Measurements from ENCODE around the gene YIF1A.

- TF ChIP-seq CTCF (IDR thresholded peaks at IDR 0.05; ENCODE audit: low read depth, low read length, missing input control) (no peak), ATF3 (IDR thresholded peaks at IDR 0.05) (no peak), FOXA2 (IDR thresholded peaks at IDR 0.05) (no peak), REST (IDR thresholded peaks at IDR 0.05) (no peak), RXRA (IDR thresholded peaks at IDR 0.05) (peak in 1 of 2 donors; percentile 32)
- TF ChIP-seq, protein P1, sequence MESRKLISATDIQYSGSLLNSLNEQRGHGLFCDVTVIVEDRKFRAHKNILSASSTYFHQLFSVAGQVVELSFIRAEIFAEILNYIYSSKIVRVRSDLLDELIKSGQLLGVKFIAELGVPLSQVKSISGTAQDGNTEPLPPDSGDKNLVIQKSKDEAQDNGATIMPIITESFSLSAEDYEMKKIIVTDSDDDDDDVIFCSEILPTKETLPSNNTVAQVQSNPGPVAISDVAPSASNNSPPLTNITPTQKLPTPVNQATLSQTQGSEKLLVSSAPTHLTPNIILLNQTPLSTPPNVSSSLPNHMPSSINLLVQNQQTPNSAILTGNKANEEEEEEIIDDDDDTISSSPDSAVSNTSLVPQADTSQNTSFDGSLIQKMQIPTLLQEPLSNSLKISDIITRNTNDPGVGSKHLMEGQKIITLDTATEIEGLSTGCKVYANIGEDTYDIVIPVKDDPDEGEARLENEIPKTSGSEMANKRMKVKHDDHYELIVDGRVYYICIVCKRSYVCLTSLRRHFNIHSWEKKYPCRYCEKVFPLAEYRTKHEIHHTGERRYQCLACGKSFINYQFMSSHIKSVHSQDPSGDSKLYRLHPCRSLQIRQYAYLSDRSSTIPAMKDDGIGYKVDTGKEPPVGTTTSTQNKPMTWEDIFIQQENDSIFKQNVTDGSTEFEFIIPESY (IDR thresholded peaks at IDR 0.05): no peak
Measured at GRCh38 chr11:66288671-66289547, at the start of gene YIF1A.
